SK-N-SH (cell line): Measurements from ENCODE around the gene B3GNT5.

ENCODE experiments used
- CTCF ChIP-seq: fragments of 200-600 bp; sonication (generic); IDR thresholded peaks from 2 replicates; pipeline ENCODE4 v1.6.1; 2017; ENCODE audit warnings: antibody characterized with exemption, mild to moderate bottlenecking, moderate library complexity
- NFIC ChIP-seq: IDR thresholded peaks from 2 replicates; pipeline ENCODE4 v1.4.0; 2012; ENCODE audit warnings: borderline replicate concordance
- POLR2AphosphoS5 ChIP-seq: IDR thresholded peaks from 2 replicates; pipeline ENCODE4 v1.6.1; 2012; ENCODE audit warnings: low read depth, low read length

- TF ChIP-seq CTCF (peak; percentile 11; the same call in 1 of the 2 replicates), NFIC (no peak), POLR2AphosphoS5 (no peak; the same call in 1 of the 2 replicates)
Observed at GRCh38 chr3:183253528-183254486, 754 bp downstream of the B3GNT5 start.
